ENCODE results near the gene CCND1. TPM values are rescaled to one million over a fixed set of nuclear protein-coding genes. Genes with fewer than 3 reads are reported as not detected.
A peak's percentile ranks its signal among the peaks of the same experiment; 100 is the strongest.

The CCND1 gene
- total and polyA plus RNA-seq, 2 experiments from 2014 or later: 80.2 to 81.9 TPM

- 83% methylated on average over 18 of the region's 18 CpGs for WGBS (ENCODE audit: low lambda C conversion rate, missing lambda C conversion rate)
- no peaks in the 10 kb centered on the region for H3K9me2 ChIP-seq (replicated peaks; ENCODE audit: insufficient read depth)
- no peak overlapping the region for H3K4me2 ChIP-seq
- no peaks in the 10 kb centered on the region for H3K36me3 ChIP-seq (replicated peaks; ENCODE audit: insufficient read depth, low read depth)
- TF ChIP-seq CTCF (IDR thresholded peaks at IDR 0.05; ENCODE audit: poor library complexity) (no peak), EZH2 (IDR thresholded peaks at IDR 0.05; ENCODE audit: borderline replicate concordance) (no peak)
- H3K4me1 ChIP-seq (ENCODE audit: insufficient read depth): peaks cover 16% of the 10 kb centered on the region
- H3K9me3 ChIP-seq (ENCODE audit: low read depth): no peaks in the 10 kb centered on the region
- H3K79me2 ChIP-seq: no peaks in the 10 kb centered on the region
- no peak for DNase-seq (ENCODE audit: low spot score)
- H3K27me3 ChIP-seq: no peaks in the 10 kb centered on the region
- H2AFZ ChIP-seq: peak overlapping the region; percentile 52
- no peak overlapping the region for H3K4me3 ChIP-seq
- H4K20me1 ChIP-seq (ENCODE audit: insufficient read depth, poor library complexity, severe bottlenecking): no peaks in the 10 kb centered on the region
- peak overlapping the region; percentile 37 for H3K27ac ChIP-seq
These were observed 17.9 kb downstream of the CCND1 start for GRCh38 chr11:69658626-69659450.

GRCh38 chr11:69659591-69659990 is 18.6 kb downstream of the CCND1 start:
- no peak overlapping the region for H3K27ac ChIP-seq
- no peaks in the 10 kb centered on the region for H3K79me2 ChIP-seq
- no peaks in the 10 kb centered on the region for H3K36me3 ChIP-seq (replicated peaks; ENCODE audit: insufficient read depth, low read depth)
- no peaks in the 10 kb centered on the region for H3K27me3 ChIP-seq
- no peaks in the 10 kb centered on the region for H4K20me1 ChIP-seq (ENCODE audit: insufficient read depth, poor library complexity, severe bottlenecking)
- no peaks in the 10 kb centered on the region for H3K9me3 ChIP-seq (ENCODE audit: low read depth)
- H3K4me2 ChIP-seq: no peak overlapping the region
- H3K4me3 ChIP-seq: no peak overlapping the region
- peaks cover 16% of the 10 kb centered on the region for H3K4me1 ChIP-seq (ENCODE audit: insufficient read depth)
- no peak for DNase-seq (ENCODE audit: low spot score)
- no peak for TF ChIP-seq EZH2phosphoT487 (IDR thresholded peaks at IDR 0.05; ENCODE audit: low read depth, severe bottlenecking, unreplicated experiment)
- no peak for TF ChIP-seq EZH2 (IDR thresholded peaks at IDR 0.05; ENCODE audit: borderline replicate concordance)
- no peaks in the 10 kb centered on the region for H3K9me2 ChIP-seq (replicated peaks; ENCODE audit: insufficient read depth)
- no peak overlapping the region for H2AFZ ChIP-seq
- WGBS (ENCODE audit: low lambda C conversion rate, missing lambda C conversion rate): 95% methylated on average over 9 of the region's 12 CpGs

DNA sequence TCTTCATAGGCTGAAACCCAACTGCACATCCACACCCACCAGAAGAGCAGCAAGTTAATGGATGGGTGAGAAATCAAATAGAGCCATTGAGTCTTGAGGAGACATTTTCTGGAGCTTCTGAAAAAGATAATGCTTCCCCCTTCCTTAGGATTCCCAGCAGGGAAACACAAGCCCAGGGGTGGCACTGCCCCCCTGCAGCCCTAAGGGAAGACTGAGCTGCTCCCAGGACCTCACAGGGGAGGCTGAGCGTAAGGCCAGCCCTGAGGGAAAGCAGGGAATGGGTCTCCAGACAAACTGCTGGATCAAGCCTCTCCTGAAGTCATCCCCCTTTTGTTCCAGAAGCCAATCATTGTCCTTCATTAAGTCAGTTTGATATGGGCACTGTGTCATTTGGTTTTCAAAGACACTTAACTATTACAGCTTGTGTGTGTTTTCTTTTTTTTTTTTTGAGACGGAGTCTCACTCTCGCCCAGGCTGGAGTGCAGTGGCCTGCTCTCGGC is 19.1 kb downstream of the CCND1 start:
- no peaks in the 10 kb centered on the region for H3K27me3 ChIP-seq
- TF ChIP-seq CTCF (IDR thresholded peaks at IDR 0.05; ENCODE audit: poor library complexity): no peak
- no peaks in the 10 kb centered on the region for H3K79me2 ChIP-seq
- H3K27ac ChIP-seq: no peak overlapping the region
- H4K20me1 ChIP-seq (ENCODE audit: insufficient read depth, poor library complexity, severe bottlenecking): no peaks in the 10 kb centered on the region
- peaks cover 16% of the 10 kb centered on the region for H3K4me1 ChIP-seq (ENCODE audit: insufficient read depth)
- no peaks in the 10 kb centered on the region for H3K9me2 ChIP-seq (replicated peaks; ENCODE audit: insufficient read depth)
- no peaks in the 10 kb centered on the region for H3K36me3 ChIP-seq (replicated peaks; ENCODE audit: insufficient read depth, low read depth)
- DNase-seq (ENCODE audit: low spot score): no peak
- no peaks in the 10 kb centered on the region for H3K9me3 ChIP-seq (ENCODE audit: low read depth)
- no peak overlapping the region for H2AFZ ChIP-seq
- WGBS (ENCODE audit: low lambda C conversion rate, missing lambda C conversion rate): 93% methylated on average over 3 of the region's 4 CpGs
- H3K4me3 ChIP-seq: no peak overlapping the region
- H3K4me2 ChIP-seq: no peak overlapping the region

DNA sequence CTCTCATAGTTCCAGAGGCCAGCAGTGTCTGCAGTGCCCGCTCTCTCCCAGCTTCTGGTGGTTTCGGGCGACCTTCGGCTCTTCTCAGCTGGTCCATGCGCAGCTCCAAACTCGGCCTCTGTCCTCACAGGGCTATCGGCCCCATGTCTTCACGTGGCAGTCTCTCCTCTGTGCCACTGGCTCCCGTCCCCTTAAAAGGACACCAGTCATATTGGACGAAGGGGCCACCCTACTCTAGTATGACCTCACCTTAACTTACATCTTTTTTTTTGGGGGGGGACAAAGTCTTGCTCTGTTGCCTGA is 20.4 kb downstream of the CCND1 start:
- WGBS (ENCODE audit: low lambda C conversion rate, missing lambda C conversion rate): 98% methylated on average over 10 of the region's 10 CpGs
- Histone ChIP-seq H3K9me2 (replicated peaks; ENCODE audit: insufficient read depth) (no peaks in the 10 kb centered on the region), H3K4me1 (ENCODE audit: insufficient read depth) (peaks cover 11% of the 10 kb centered on the region), H2AFZ (no peak overlapping the region), H3K9me3 (ENCODE audit: low read depth) (no peaks in the 10 kb centered on the region), H3K27ac (no peak overlapping the region), H3K79me2 (no peaks in the 10 kb centered on the region), H3K36me3 (replicated peaks; ENCODE audit: insufficient read depth, low read depth) (no peaks in the 10 kb centered on the region), H3K4me3 (no peak overlapping the region), H3K4me2 (no peak overlapping the region), H3K27me3 (no peaks in the 10 kb centered on the region), H4K20me1 (ENCODE audit: insufficient read depth, poor library complexity, severe bottlenecking) (no peaks in the 10 kb centered on the region)
- TF ChIP-seq EZH2 (IDR thresholded peaks at IDR 0.05; ENCODE audit: borderline replicate concordance) (no peak), EZH2phosphoT487 (IDR thresholded peaks at IDR 0.05; ENCODE audit: low read depth, severe bottlenecking, unreplicated experiment) (no peak), CTCF (IDR thresholded peaks at IDR 0.05; ENCODE audit: poor library complexity) (no peak)
- no peak for DNase-seq (ENCODE audit: low spot score)

Data from hepatocyte (in vitro differentiated cells).